ENCODE data around the gene SH3RF2. TPM values are rescaled to one million over a fixed set of nuclear protein-coding genes. Genes with fewer than 3 reads are reported as not detected.

Gene SH3RF2
- total RNA-seq, 1 donor = 2.2 TPM

DNA sequence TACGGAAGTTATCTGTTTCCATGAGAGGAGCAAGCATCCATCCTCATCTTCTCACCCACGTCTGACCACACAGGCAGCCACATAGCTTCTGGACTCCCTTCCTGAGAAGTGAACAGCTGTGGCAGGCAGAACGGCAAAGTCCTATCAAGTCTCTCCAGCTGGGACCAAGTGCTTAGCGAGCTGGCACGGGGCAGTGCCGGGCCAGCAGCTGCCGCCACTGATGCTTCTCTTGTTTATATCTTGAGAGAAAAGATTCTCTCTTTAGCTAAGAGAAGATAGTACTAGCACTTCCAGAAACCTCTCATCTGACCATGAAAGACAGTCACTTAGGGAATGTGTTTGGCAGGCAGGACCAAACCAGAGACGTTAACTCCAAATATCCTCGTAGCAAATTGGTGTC is 131.8 kb downstream of the SH3RF2 start:
- H3K4me3 ChIP-seq (ENCODE audit: low read depth, low read length) = no peak overlapping the region
- no peak for DNase-seq (ENCODE audit: low read depth)
- TF ChIP-seq, protein P1, sequence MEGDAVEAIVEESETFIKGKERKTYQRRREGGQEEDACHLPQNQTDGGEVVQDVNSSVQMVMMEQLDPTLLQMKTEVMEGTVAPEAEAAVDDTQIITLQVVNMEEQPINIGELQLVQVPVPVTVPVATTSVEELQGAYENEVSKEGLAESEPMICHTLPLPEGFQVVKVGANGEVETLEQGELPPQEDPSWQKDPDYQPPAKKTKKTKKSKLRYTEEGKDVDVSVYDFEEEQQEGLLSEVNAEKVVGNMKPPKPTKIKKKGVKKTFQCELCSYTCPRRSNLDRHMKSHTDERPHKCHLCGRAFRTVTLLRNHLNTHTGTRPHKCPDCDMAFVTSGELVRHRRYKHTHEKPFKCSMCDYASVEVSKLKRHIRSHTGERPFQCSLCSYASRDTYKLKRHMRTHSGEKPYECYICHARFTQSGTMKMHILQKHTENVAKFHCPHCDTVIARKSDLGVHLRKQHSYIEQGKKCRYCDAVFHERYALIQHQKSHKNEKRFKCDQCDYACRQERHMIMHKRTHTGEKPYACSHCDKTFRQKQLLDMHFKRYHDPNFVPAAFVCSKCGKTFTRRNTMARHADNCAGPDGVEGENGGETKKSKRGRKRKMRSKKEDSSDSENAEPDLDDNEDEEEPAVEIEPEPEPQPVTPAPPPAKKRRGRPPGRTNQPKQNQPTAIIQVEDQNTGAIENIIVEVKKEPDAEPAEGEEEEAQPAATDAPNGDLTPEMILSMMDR (IDR thresholded peaks at IDR 0.05; ENCODE audit: insufficient read depth, low read depth, low read length) = no peak

DNA sequence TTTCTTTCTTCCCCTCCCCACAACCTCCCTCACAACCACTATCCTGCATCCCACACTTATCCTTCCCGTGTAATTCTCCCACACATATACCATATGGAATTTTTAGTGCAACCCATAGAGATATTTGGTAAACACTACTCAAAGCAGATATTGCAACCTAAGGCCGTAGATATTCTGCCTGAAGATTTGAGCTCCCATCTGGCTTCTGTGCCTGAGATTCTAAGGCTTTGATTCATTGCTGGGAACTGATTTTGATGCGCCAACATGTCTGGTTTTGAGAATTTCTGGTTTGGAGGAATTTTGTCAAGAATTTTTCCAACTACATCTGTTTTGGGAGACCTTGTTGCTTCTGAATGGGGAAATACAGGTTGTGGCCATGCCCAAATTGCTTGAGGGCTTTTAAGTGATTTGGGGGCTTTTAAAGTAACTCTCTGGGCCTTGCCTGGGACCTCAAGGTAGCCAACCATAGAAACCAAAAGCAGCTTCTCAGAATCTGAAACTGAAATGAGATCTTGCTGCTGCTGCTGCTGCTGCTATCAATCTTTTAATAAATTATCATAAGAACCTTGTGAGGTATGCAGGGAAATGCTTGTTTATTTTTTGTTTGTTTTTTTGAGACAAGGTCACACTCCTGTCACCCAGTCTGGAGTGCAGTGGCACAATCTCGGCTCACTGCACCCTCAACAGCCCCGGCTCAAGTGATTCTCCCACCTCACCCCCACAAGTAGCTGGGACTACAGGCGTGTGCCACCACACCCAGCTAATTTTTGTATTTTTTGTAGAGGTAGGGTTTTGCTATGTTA is 132.8 kb downstream of the SH3RF2 start:
- TF ChIP-seq, protein P1 (IDR thresholded peaks at IDR 0.05; ENCODE audit: insufficient read depth, low read depth, low read length) = no peak
- no peak for DNase-seq (ENCODE audit: low read depth)
- H3K4me3 ChIP-seq (ENCODE audit: low read depth, low read length) = no peak overlapping the region

DNA sequence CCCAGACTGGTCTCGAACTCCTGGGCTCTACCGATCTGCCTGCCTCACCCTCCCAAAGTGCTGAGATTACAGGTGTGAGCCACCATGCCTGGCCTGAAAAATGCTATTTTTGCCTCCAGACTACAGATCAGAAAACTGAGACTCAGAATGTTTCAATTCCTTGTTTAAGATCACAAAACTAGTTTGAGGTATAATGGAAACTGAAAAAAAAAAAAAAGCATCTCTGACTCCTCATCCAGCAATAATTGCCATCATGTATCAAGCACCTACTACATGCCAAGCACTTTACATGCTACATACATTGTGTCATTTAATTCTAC is 133.4 kb downstream of the SH3RF2 start:
- DNase-seq (ENCODE audit: low read depth) = no peak
- H3K4me3 ChIP-seq (ENCODE audit: low read depth, low read length) = no peak overlapping the region
- TF ChIP-seq, protein P1 (IDR thresholded peaks at IDR 0.05; ENCODE audit: insufficient read depth, low read depth, low read length) = no peak

DNA sequence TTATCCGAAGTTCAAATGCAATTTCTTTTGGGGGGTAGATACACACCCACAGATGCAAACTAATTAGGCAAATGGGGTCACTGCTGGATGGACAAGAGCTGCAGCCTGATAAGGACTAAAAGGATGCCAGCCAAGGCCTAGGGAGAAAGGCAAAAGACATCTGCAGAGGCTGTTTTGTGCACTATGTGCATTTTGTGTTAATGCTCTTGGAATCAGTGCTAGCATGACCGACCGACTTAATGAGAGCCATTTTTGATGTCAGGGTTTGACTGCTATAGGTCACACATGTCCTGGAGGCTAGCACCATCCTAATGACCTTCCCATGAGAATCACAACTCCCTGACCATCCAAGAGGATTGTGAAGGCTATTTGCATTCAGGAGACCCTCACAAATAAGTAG is 134.4 kb downstream of the SH3RF2 start:
- no peak overlapping the region for H3K4me3 ChIP-seq (ENCODE audit: low read depth, low read length)
- TF ChIP-seq, protein P1 (IDR thresholded peaks at IDR 0.05; ENCODE audit: insufficient read depth, low read depth, low read length) = no peak
- DNase-seq (ENCODE audit: low read depth) = no peak

DNA sequence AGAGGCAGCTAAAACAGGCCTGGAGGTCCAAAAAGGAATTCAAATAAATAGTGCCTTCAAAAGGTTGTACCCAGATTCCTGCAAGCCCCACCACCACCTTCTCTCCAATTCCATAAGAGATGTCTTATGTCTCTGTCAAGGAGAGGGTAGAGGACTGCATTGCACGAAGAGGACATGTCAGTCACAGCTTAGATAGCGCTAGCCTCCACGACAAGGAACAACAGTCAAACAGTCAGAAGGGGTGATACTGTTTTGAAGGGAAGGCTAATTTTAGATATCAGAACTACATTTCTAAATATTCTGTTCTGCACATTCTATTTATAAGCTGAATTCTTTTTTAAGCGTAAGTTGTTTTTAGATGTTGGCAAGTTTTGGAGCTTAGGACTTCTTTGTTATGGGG is 134.8 kb downstream of the SH3RF2 start:
- H3K4me3 ChIP-seq (ENCODE audit: low read depth, low read length) = no peak overlapping the region
- TF ChIP-seq, protein P1 (IDR thresholded peaks at IDR 0.05; ENCODE audit: insufficient read depth, low read depth, low read length) = no peak
- DNase-seq (ENCODE audit: low read depth) = no peak

DNA sequence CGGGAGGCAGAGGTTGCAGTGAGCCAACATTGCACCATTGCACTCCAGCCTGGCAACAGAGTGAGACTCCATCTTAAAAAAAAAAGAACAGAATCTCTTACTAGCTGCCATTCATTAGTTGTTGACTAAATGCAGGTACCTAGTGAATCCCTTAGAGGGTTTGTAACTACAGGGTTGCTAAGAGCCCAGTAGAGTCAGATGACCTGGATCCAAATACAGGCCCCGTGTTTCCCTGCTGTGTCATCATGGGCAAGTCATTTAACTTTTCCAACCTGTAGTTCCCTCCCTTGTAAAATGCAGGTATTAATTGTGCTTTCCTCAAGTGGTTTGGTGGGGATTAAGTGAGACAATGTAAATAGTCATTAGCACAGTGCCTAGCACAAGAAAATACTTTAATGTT is 136.2 kb downstream of the SH3RF2 start:
- no peak for DNase-seq (ENCODE audit: low read depth)
- no peak overlapping the region for H3K4me3 ChIP-seq (ENCODE audit: low read depth, low read length)
- TF ChIP-seq, protein P1 (IDR thresholded peaks at IDR 0.05; ENCODE audit: insufficient read depth, low read depth, low read length) = no peak
